Natural killer cell (primary cell): ENCODE results near the gene GNE. TPM values are rescaled to one million over a fixed set of nuclear protein-coding genes. Genes with fewer than 3 reads are reported as not detected.
A peak's percentile ranks its signal among the peaks of the same experiment; 100 is the strongest.

Source experiments
- ATAC-seq, 3 donors: fragments of 150-1000 bp in 2 of 3; fragments of 200-7000 bp in 1 of 3; cut with Tn5 transposase; 1 replicate in 1 of 3; 2 replicates in 2 of 3; pipeline ENCODE4 v1.10.0; 2021; ENCODE audit warnings: mild to moderate bottlenecking in 2 of 3, moderate library complexity in 2 of 3
- DNase-seq, 2 donors: peaks; one replicate each; pipeline versions ENCODE4 v3.0.0 to v3.0.0-alpha.2; 2013 to 2021; ENCODE audit warnings: mixed read lengths in 1 of 2
- H3K27ac ChIP-seq: one replicate; pipeline ENCODE4 v1.5.1; 2013; ENCODE audit warnings: mild to moderate bottlenecking, low read length
- H3K27me3 ChIP-seq: one replicate; pipeline ENCODE4 v1.6.1; 2013; ENCODE audit warnings: low read length; ENCODE audit not compliant: control insufficient read depth, insufficient read depth
- H3K36me3 ChIP-seq: one replicate; pipeline ENCODE4 v1.6.1; 2013; ENCODE audit warnings: low read length; ENCODE audit not compliant: control insufficient read depth, insufficient read depth
- H3K4me1 ChIP-seq: one replicate; pipeline ENCODE4 v1.6.1; 2013; ENCODE audit warnings: low read length; ENCODE audit not compliant: control insufficient read depth, insufficient read depth
- H3K4me3 ChIP-seq: one replicate; pipeline ENCODE4 v1.5.1; 2013; ENCODE audit warnings: low read length
- H3K9me3 ChIP-seq: one replicate; pipeline ENCODE4 v1.6.1; 2013; ENCODE audit warnings: low read length; ENCODE audit not compliant: control insufficient read depth, insufficient read depth
- H3K27ac Mint-ChIP-seq, 2 donors: one replicate each; pipeline ENCODE4 v1.8.0; 2022; ENCODE audit warnings: mild to moderate bottlenecking in 2 of 2, mixed read lengths in 2 of 2, moderate library complexity in 1 of 2
- H3K27me3 Mint-ChIP-seq, 2 donors: one replicate each; pipeline ENCODE4 v1.8.0; 2022; ENCODE audit warnings: low read depth in 2 of 2, mixed read lengths in 2 of 2
- H3K36me3 Mint-ChIP-seq: one replicate; pipeline ENCODE4 v1.8.0; 2022; ENCODE audit warnings: mixed read lengths
- H3K4me1 Mint-ChIP-seq, 2 donors: one replicate each; pipeline ENCODE4 v1.8.0; 2022; ENCODE audit warnings: mixed read lengths in 2 of 2
- H3K4me3 Mint-ChIP-seq: one replicate; pipeline ENCODE4 v1.8.0; 2022; ENCODE audit warnings: mild to moderate bottlenecking, moderate library complexity, mixed read lengths
- H3K9me3 Mint-ChIP-seq, 2 donors: one replicate each; pipeline ENCODE4 v1.8.0; 2022; ENCODE audit warnings: mixed read lengths in 2 of 2
- CTCF ChIP-seq: fragments of 200-600 bp; IDR thresholded peaks from one replicate; pipeline ENCODE4 v1.8.0; 2022; ENCODE audit warnings: antibody characterized with exemption
- WGBS: methylation state at CpG from one replicate; pipeline ENCODE4 v1.1.7; 2013; ENCODE audit warnings: missing lambda C conversion rate; ENCODE audit not compliant: insufficient coverage; 5-methylcytosine and 5-hydroxymethylcytosine counted together
- intact Hi-C: fragments of 100-400 bp; cut with micrococcal nuclease; formaldehyde crosslinking; loops from one replicate; pipeline ENCODE4 v1.14.2; 2022
- total RNA-seq, 4 donors: library from RNA; stranded (reverse); fragments of 120-200 nt in 1 of 4; gene quantifications; one replicate each; pipeline versions ENCODE4 v1.2.3 to v1.2.4, GENCODE V29; 2013 to 2022

GNE gene
- total RNA-seq, 3 donors from 2014 or later (not counting 1 experiment from before 2014, with no cell fraction given): 10.6 to 12.4 (median 11.3) TPM

- H3K27ac ChIP-seq: no peak overlapping the region
- peaks cover 60% of the 10 kb centered on the region for H3K36me3 ChIP-seq
- H3K4me1 ChIP-seq: peaks cover 3% of the 10 kb centered on the region
- ATAC-seq: no peak
- H3K4me3 ChIP-seq: no peak overlapping the region
- no peaks in the 10 kb centered on the region for H3K27me3 ChIP-seq
- H3K4me3 Mint-ChIP-seq: no peak overlapping the region
- WGBS: 84% methylated on average over 5 of the region's 5 CpGs
- H3K4me1 Mint-ChIP-seq: peaks cover 29 to 34% of the 10 kb centered on the region in 2 donors
- H3K36me3 Mint-ChIP-seq: peaks cover 6% of the 10 kb centered on the region
- intact Hi-C loops: no loop called here
- TF ChIP-seq CTCF: no peak
- peak overlapping the region; percentile 3 to 75 for H3K27ac Mint-ChIP-seq
- H3K9me3 ChIP-seq: peaks cover 6% of the 10 kb centered on the region
- H3K27me3 Mint-ChIP-seq: no peaks in the 10 kb centered on the region
- DNase-seq: no peak
- no peaks in the 10 kb centered on the region for H3K9me3 Mint-ChIP-seq
Observed at GRCh38 chr9:36218011-36218410, 40.2 kb downstream of the GNE start.

GRCh38 chr9:36217256-36217968, 40.8 kb downstream of the GNE start:
- Mint-ChIP-seq H3K4me3 (no peak overlapping the region), H3K27me3 (no peaks in the 10 kb centered on the region), H3K36me3 (no peaks in the 10 kb centered on the region), H3K27ac (peak overlapping the region; percentile 3 to 9), H3K9me3 (no peaks in the 10 kb centered on the region), H3K4me1 (peaks cover 35 to 36% of the 10 kb centered on the region in 2 donors)
- H3K27ac ChIP-seq: no peak overlapping the region
- no peak for TF ChIP-seq CTCF
- peaks cover 59% of the 10 kb centered on the region for H3K36me3 ChIP-seq
- H3K27me3 ChIP-seq: no peaks in the 10 kb centered on the region
- ATAC-seq: no peak
- no peak for DNase-seq
- peaks cover 3% of the 10 kb centered on the region for H3K4me1 ChIP-seq
- intact Hi-C loops: no loop called here
- peaks cover 2% of the 10 kb centered on the region for H3K9me3 ChIP-seq
- 77% methylated on average over 12 of the region's 13 CpGs for WGBS
- H3K4me3 ChIP-seq: no peak overlapping the region

GRCh38 chr9:36214571-36214970, 43.7 kb downstream of the GNE start:
- H3K4me3 ChIP-seq: no peak overlapping the region
- no peak for TF ChIP-seq CTCF
- H3K4me1 ChIP-seq: peaks cover 3% of the 10 kb centered on the region
- no peaks in the 10 kb centered on the region for H3K9me3 ChIP-seq
- no peaks in the 10 kb centered on the region for H3K27me3 ChIP-seq
- peaks cover 60% of the 10 kb centered on the region for H3K36me3 ChIP-seq
- H3K4me3 Mint-ChIP-seq: no peak overlapping the region
- H3K27ac Mint-ChIP-seq: peak overlapping the region in 1 of 2 donors; percentile 43
- no peaks in the 10 kb centered on the region for H3K36me3 Mint-ChIP-seq
- H3K9me3 Mint-ChIP-seq: no peaks in the 10 kb centered on the region
- H3K27ac ChIP-seq: no peak overlapping the region
- no peak for DNase-seq
- peaks cover 51 to 60% of the 10 kb centered on the region in 2 donors for H3K4me1 Mint-ChIP-seq
- intact Hi-C loops: no loop called here
- ATAC-seq: no peak
- no peaks in the 10 kb centered on the region for H3K27me3 Mint-ChIP-seq

GRCh38 chr9:36213989-36214388, 44.3 kb downstream of the GNE start:
- Histone ChIP-seq H3K36me3 (peaks cover 60% of the 10 kb centered on the region), H3K27ac (no peak overlapping the region), H3K27me3 (no peaks in the 10 kb centered on the region), H3K4me3 (no peak overlapping the region), H3K9me3 (no peaks in the 10 kb centered on the region), H3K4me1 (peaks cover 3% of the 10 kb centered on the region)
- Mint-ChIP-seq H3K36me3 (no peaks in the 10 kb centered on the region), H3K27ac (peak overlapping the region; percentile 30 to 62), H3K4me3 (no peak overlapping the region), H3K9me3 (no peaks in the 10 kb centered on the region), H3K4me1 (peaks cover 52 to 61% of the 10 kb centered on the region in 2 donors), H3K27me3 (no peaks in the 10 kb centered on the region)
- ATAC-seq: no peak
- 89% methylated on average over 4 of the region's 4 CpGs for WGBS
- no peak for TF ChIP-seq CTCF
- intact Hi-C loops: no loop called here
- no peak for DNase-seq
